ENCODE results near the gene MYOZ2.
A peak's percentile ranks its signal among the peaks of the same experiment; 100 is the strongest.

MYOZ2 gene

GRCh38 chr4:119205690-119206089 lies 70.1 kb downstream of the MYOZ2 start:
- DNase-seq = no peak

GRCh38 chr4:119206178-119206577 lies 70.5 kb downstream of the MYOZ2 start:
- no peak for DNase-seq

GRCh38 chr4:119207051-119207450 lies 71.4 kb downstream of the MYOZ2 start:
- no peak for DNase-seq

GRCh38 chr4:119209077-119209476 lies 73.4 kb downstream of the MYOZ2 start:
- no peak for DNase-seq

- DNase-seq = no peak
Measured at GRCh38 chr4:119209586-119209985, 74.0 kb downstream of the MYOZ2 start.

GRCh38 chr4:119210775-119211174 lies 75.1 kb downstream of the MYOZ2 start:
- no peak for DNase-seq

GRCh38 chr4:119211867-119212233 lies 76.2 kb downstream of the MYOZ2 start:
- no peak for DNase-seq

GRCh38 chr4:119212234-119212963 lies 76.8 kb downstream of the MYOZ2 start, which contains the start of gene USP53:
Gene USP53, plus strand, starts transcription at chr4:119212713. Its CDS starts 27,047 bp downstream, at chr4:119239760.
- peak; percentile 96 for DNase-seq

- peak; percentile 48 for DNase-seq
Measured at GRCh38 chr4:119212964-119213606, 77.5 kb downstream of the MYOZ2 start.

- no peak for DNase-seq
Measured at GRCh38 chr4:119218093-119218492, 82.5 kb downstream of the MYOZ2 start.

- no peak for DNase-seq
Measured at GRCh38 chr4:119221412-119221811, 85.8 kb downstream of the MYOZ2 start.

- no peak for DNase-seq
Measured at GRCh38 chr4:119227690-119228089, 92.1 kb downstream of the MYOZ2 start.

GRCh38 chr4:119228406-119228805 lies 92.8 kb downstream of the MYOZ2 start:
- DNase-seq = no peak

GRCh38 chr4:119229908-119230687 lies 94.5 kb downstream of the MYOZ2 start:
- DNase-seq = no peak

- no peak for DNase-seq
Measured at GRCh38 chr4:119231491-119231890, 95.9 kb downstream of the MYOZ2 start.

GRCh38 chr4:119232286-119232685 lies 96.7 kb downstream of the MYOZ2 start:
- DNase-seq = no peak

GRCh38 chr4:119233191-119233590 lies 97.6 kb downstream of the MYOZ2 start:
- no peak for DNase-seq

- DNase-seq = no peak
Measured at GRCh38 chr4:119233750-119234149, 98.1 kb downstream of the MYOZ2 start.

- no peak for DNase-seq
Measured at GRCh38 chr4:119237201-119237600, 101.6 kb downstream of the MYOZ2 start.

Measured in effector CD4-positive, alpha-beta T cell (primary cell).